HepG2 (cell line): Measurements from ENCODE around the gene MTRFR. TPM values are rescaled to one million over a fixed set of nuclear protein-coding genes. Genes with fewer than 3 reads are reported as not detected.

Source experiments
- ATF2 ChIP-seq: sonication (generic); formaldehyde crosslinking; IDR thresholded peaks from 2 replicates; pipeline ENCODE4 v1.4.0; 2020; ENCODE audit warnings: missing genetic modification reagents
- CENPBD1 ChIP-seq: sonication (generic); formaldehyde crosslinking; IDR thresholded peaks from 2 replicates; pipeline ENCODE4 v1.8.0; 2022; ENCODE audit warnings: missing genetic modification reagents, low read depth, mild to moderate bottlenecking, borderline replicate concordance
- EHMT2 ChIP-seq: fragments of 200-600 bp; sonication (generic); IDR thresholded peaks from 2 replicates; pipeline ENCODE4 v1.7.0; 2017; ENCODE audit warnings: antibody characterized with exemption, low read depth, low read length, borderline replicate concordance
- FOXO1 ChIP-seq: sonication (generic); formaldehyde crosslinking; IDR thresholded peaks from 2 replicates; pipeline ENCODE4 v1.4.0; 2020; ENCODE audit warnings: missing genetic modification reagents
- KDM2A ChIP-seq: sonication (generic); formaldehyde crosslinking; IDR thresholded peaks from 2 replicates; pipeline ENCODE4 v1.4.0; 2020; ENCODE audit warnings: low read depth, missing genetic modification reagents, borderline replicate concordance
- RBAK ChIP-seq: sonication (generic); formaldehyde crosslinking; IDR thresholded peaks from 2 replicates; pipeline ENCODE4 v1.5.1; 2020; ENCODE audit warnings: mild to moderate bottlenecking, missing genetic modification reagents
- RXRB ChIP-seq: IDR thresholded peaks from 2 replicates; pipeline ENCODE4 v1.6.1; 2016; ENCODE audit warnings: borderline replicate concordance, missing genetic modification reagents, missing compliant biosample characterization
- SYNCRIP ChIP-seq: fragments of 200-400 bp; formaldehyde crosslinking; IDR thresholded peaks from 2 replicates; pipeline ENCODE4 v1.6.1; 2018; ENCODE audit warnings: mild to moderate bottlenecking, low read depth, low read length; ENCODE audit not compliant: insufficient read depth
- ZBTB44 ChIP-seq: sonication (generic); formaldehyde crosslinking; IDR thresholded peaks from 2 replicates; pipeline ENCODE4 v1.4.0; 2020; ENCODE audit warnings: missing genetic modification reagents
- ZFP36L2 ChIP-seq: sonication (generic); formaldehyde crosslinking; IDR thresholded peaks from 2 replicates; pipeline ENCODE4 v1.4.0; 2020; ENCODE audit warnings: missing genetic modification reagents
- ZNF335 ChIP-seq: sonication (generic); formaldehyde crosslinking; IDR thresholded peaks from 2 replicates; pipeline ENCODE4 v1.4.0; 2020; ENCODE audit warnings: missing genetic modification reagents
- ZNF468 ChIP-seq: sonication (generic); formaldehyde crosslinking; IDR thresholded peaks from 2 replicates; pipeline ENCODE4 v1.8.0; 2022; ENCODE audit warnings: mild to moderate bottlenecking, moderate library complexity, missing genetic modification reagents
- ZNF552 ChIP-seq: sonication (generic); formaldehyde crosslinking; IDR thresholded peaks from 2 replicates; pipeline ENCODE4 v1.9.0; 2022; ENCODE audit warnings: missing genetic modification reagents, mild to moderate bottlenecking, borderline replicate concordance
- ZNF646 ChIP-seq: sonication (generic); formaldehyde crosslinking; IDR thresholded peaks from 2 replicates; pipeline ENCODE4 v1.9.0; 2021; ENCODE audit warnings: mild to moderate bottlenecking, missing genetic modification reagents
- ZNF879 ChIP-seq: sonication (generic); formaldehyde crosslinking; IDR thresholded peaks from 2 replicates; pipeline ENCODE4 v1.8.1; 2023; ENCODE audit warnings: missing genetic modification reagents
- ZXDC ChIP-seq: sonication (generic); formaldehyde crosslinking; IDR thresholded peaks from 2 replicates; pipeline ENCODE4 v1.5.0; 2020; ENCODE audit warnings: mild to moderate bottlenecking, missing genetic modification reagents
- polyA plus RNA-seq, 8 experiments: library from polyadenylated mRNA; depleted of rRNA in 3 of 8; stranded (reverse) in 7 of 8; unstranded in 1 of 8; fragments of >200 nt; fragmentation: Illumina TruSeq in 4 of 8; extraction: Trizol in 4 of 8; gene quantifications; 2 replicates each; pipeline versions ENCODE4 v1.2.1 to v1.2.3, GENCODE V29; 2011 to 2016; ENCODE audit warnings: low read depth in 4 of 8, missing spikeins in 1 of 8, mixed read lengths in 1 of 8; ENCODE audit not compliant: insufficient read depth in 1 of 8
- total RNA-seq, 5 experiments: library from RNA; depleted of rRNA; stranded (reverse); fragments of >200 nt; fragmentation: Illumina TruSeq; extraction: Trizol; gene quantifications; 2 replicates each; pipeline ENCODE4 v1.2.3, GENCODE V29; 2016; ENCODE audit warnings: low read depth in 1 of 5

Gene MTRFR
- total and polyA plus RNA-seq, 2 of the 13 experiments (the other 11 are each of a cell fraction or from before 2014, with no cell fraction given): 7.1 to 9.9 TPM

- TF ChIP-seq FOXO1 (CRISPR knock-in tag) (no peak), RXRB (peak; percentile 55), ZFP36L2 (CRISPR knock-in tag) (no peak), ZNF646 (CRISPR knock-in tag) (no peak), SYNCRIP (no peak), ATF2 (peak; percentile 85), ZNF879 (CRISPR knock-in tag) (no peak; the same call in 1 of the 2 replicates), ZBTB44 (CRISPR knock-in tag) (peak; percentile 79; the same call in 1 of the 2 replicates), EHMT2 (no peak), ZNF552 (CRISPR knock-in tag) (no peak), KDM2A (CRISPR knock-in tag) (peak; percentile 75), ZNF335 (0 out of 2 replicates have a peak, but pooled peaks have one; percentile 44), RBAK (CRISPR knock-in tag) (peak; percentile 55; the same call in 1 of the 2 replicates), ZXDC (CRISPR knock-in tag) (no peak), CENPBD1 (CRISPR knock-in tag) (no peak), ZNF468 (no peak)
These were observed at the start of gene MTRFR, which contains the start of gene MPHOSPH9 (continued) for GRCh38 chr12:123232807-123233504.
